Subcutaneous adipose tissue (tissue), 4 donors: Measurements from ENCODE around the gene DOCK4. TPM values are rescaled to one million over a fixed set of nuclear protein-coding genes. Genes with fewer than 3 reads are reported as not detected.

Source experiments
- CTCF ChIP-seq: fragments of 450-650 bp; IDR thresholded peaks from one replicate; pipeline ENCODE4 v1.5.1; 2016; ENCODE audit warnings: low read depth, mild to moderate bottlenecking, control low read depth, antibody characterized with exemption, moderate library complexity
- total RNA-seq, 4 donors: library from RNA; depleted of rRNA; stranded (reverse); fragments of >200 nt; gene quantifications; one replicate each; pipeline ENCODE4 v1.1.0, GENCODE V29; 2016

DOCK4 gene
- total RNA-seq, 4 donors from 2014 or later = 44.3 to 59.3 (median 52.5) TPM

DNA sequence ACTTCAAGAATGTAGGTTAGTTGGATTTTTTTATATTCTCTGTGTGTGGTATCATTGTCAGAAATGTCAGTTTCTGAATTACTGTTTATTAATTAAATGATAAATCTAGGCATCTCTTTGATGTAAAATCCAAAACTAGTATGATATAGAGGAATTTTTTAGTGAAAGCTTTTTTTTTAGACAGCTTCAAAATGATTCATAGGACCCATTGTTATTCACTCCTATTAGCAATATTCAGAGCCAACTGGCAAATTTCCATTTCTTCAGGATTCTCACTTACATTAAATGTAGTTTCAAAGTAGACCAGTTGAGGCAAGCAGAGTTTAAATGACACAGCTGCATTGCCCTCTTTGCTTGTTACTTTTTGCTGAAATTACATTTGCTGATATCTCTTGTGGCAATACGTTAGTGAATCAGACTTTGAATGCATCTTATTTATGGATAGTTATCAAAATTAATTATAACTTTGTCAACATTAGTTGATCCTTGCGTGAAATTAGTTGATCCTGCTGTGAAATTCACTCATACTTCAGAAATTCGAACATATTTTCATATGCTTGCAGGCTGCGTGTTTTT lies 20.6 kb upstream of the DOCK4 start:
- no peak for TF ChIP-seq CTCF

GRCh38 chr7:112225006-112225405 lies 18.8 kb upstream of the DOCK4 start:
- no peak for TF ChIP-seq CTCF

GRCh38 chr7:112224186-112224585 lies 18.0 kb upstream of the DOCK4 start:
- TF ChIP-seq CTCF = no peak

DNA sequence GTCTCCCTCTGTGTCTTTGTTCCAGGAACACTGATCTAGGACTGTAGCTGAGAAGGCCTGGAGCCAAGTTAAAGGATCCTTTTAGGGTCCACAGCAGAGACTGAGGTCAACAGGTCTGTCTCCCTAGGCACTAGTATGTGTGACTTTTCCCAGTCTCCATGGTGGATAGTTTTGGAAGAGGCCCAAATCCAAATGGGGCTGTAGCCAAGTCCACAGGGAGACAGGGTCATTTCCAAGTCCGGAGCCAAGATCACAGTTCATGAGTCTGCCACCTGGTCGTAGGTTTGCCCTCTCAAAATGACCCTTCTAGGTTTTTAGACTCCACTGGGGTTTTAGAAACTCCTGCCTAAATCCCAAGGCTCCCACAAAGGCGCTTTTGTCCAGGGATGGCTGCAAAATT lies 17.1 kb upstream of the DOCK4 start:
- TF ChIP-seq CTCF = no peak

DNA sequence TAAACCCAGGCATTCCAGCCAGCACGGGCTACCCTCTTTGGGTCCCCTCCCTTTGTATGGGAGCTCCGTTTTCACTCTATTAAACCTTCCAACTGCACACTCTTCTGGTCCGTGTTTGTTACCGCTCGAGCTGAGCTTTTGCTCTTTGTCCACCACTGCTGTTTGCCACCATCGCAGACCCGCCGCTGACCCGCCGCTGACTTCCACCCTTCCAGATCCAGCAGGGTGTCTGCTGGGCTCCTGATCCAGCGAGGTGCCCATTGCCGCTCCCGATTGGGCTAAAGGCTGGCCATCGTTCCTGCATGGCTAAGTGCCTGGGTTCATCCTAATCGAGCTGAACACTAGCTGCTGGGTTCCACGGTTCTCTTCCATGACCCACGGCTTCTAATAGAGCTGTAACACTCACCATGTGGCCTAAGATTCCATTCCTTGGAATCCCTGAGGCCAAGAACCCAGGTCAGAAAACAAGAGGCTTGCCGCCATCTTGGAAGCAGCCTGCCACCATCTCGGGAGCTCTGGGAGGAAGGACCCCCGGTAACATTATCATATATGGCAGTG lies 14.8 kb upstream of the DOCK4 start:
- no peak for TF ChIP-seq CTCF

- no peak for TF ChIP-seq CTCF
Observed at GRCh38 chr7:112215787-112216186, 9.6 kb upstream of the DOCK4 start.

DNA sequence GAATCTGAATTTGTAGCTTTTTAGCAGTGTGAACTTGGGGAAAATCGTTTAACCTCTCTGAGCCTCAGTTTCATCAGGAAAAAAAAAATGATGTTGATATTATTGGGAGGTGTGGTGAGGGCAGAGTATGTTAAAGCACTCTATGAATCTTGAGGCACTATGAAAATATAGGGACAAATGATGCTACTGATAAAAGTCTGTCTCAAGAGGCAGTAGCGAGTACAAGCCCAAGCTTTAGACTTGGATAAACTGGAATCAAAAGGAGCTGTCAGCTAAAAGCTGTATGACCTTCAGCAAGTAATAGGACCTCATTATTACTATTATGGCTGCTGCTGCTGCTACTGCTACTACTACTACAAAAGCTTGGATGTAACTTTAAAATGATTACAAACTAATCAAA lies 8.7 kb upstream of the DOCK4 start:
- no peak for TF ChIP-seq CTCF
